PC-3 (cell line): ENCODE data around the gene R3HDM2. TPM values are rescaled to one million over a fixed set of nuclear protein-coding genes. Genes with fewer than 3 reads are reported as not detected.

Experiments used
- ATAC-seq: fragments of 200-7000 bp; cut with Tn5 transposase; 2 replicates; pipeline ENCODE4 v1.9.1; 2020; ENCODE audit warnings: mild to moderate bottlenecking, moderate library complexity
- BruUV-seq: library from RNA; stranded (reverse); fragments of 400-500 nt; replicated peaks from 2 replicates; lab custom pipeline; 2021; lab: Mats Ljungman, UMichigan
- CTCF ChIA-PET: fragments of 300-600 bp; sonication (Branson Sonifier 250); formaldehyde crosslinking; loops from one replicate; lab custom pipeline; 2022; ENCODE audit warnings: antibody characterized with exemption; lab: Charles Lee
- POLR2A ChIA-PET: fragments of 300-600 bp; sonication (Branson Sonifier 250); formaldehyde crosslinking; loops from one replicate; lab custom pipeline; 2022; ENCODE audit warnings: antibody characterized with exemption; ENCODE audit not compliant: unreplicated experiment; lab: Charles Lee
- DNase-seq: peaks from one replicate; pipeline ENCODE4 v3.0.0-alpha.2; 2015
- H2AFZ ChIP-seq: fragments of 300-600 bp; sonication (generic); 2 replicates; pipeline ENCODE4 v1.6.0; 2016; ENCODE audit warnings: antibody characterized with exemption, low read length
- H3F3A ChIP-seq: fragments of 300-600 bp; sonication (generic); one replicate; pipeline ENCODE4 v1.6.0; 2017; ENCODE audit warnings: antibody characterized with exemption, low read length, control low read depth, mild to moderate bottlenecking; ENCODE audit not compliant: unreplicated experiment
- H3K27ac ChIP-seq: fragments of 300-600 bp; sonication (generic); 2 replicates; pipeline ENCODE4 v1.5.1; 2016; ENCODE audit warnings: mild to moderate bottlenecking, low read length
- H3K27me3 ChIP-seq: fragments of 300-600 bp; sonication (generic); 2 replicates; pipeline ENCODE4 v1.6.1; 2016; ENCODE audit warnings: low read length, mixed read lengths
- H3K36me3 ChIP-seq: fragments of 300-600 bp; sonication (generic); 2 replicates; pipeline ENCODE4 v1.6.1; 2016; ENCODE audit warnings: low read depth, mixed run types, low read length, mixed read lengths
- H3K4me1 ChIP-seq: fragments of 300-600 bp; sonication (generic); 2 replicates; pipeline ENCODE4 v1.5.1; 2016; ENCODE audit warnings: low read length; ENCODE audit not compliant: insufficient read depth
- H3K4me2 ChIP-seq: fragments of 300-600 bp; sonication (generic); 2 replicates; pipeline ENCODE4 v1.6.0; 2016; ENCODE audit warnings: low read length
- H3K4me3 ChIP-seq: fragments of 300-600 bp; sonication (generic); 2 replicates; pipeline ENCODE4 v1.5.1; 2016; ENCODE audit warnings: mild to moderate bottlenecking, low read length, mixed read lengths
- H3K79me2 ChIP-seq: fragments of 300-600 bp; sonication (generic); 2 replicates; pipeline ENCODE4 v1.6.1; 2017; ENCODE audit warnings: low read length, mixed read lengths
- H3K9ac ChIP-seq: fragments of 300-600 bp; sonication (generic); 2 replicates; pipeline ENCODE4 v1.6.0; 2016; ENCODE audit warnings: mild to moderate bottlenecking, low read length
- H3K9me2 ChIP-seq: fragments of 300-600 bp; sonication (generic); replicated peaks from 2 replicates; pipeline ENCODE4 v1.6.1; 2016; ENCODE audit warnings: mixed run types, low read length, mixed read lengths
- H3K9me3 ChIP-seq: fragments of 300-600 bp; sonication (generic); 2 replicates; pipeline ENCODE4 v1.6.1; 2016; ENCODE audit warnings: low read length, mixed read lengths
- H4K20me1 ChIP-seq: fragments of 300-600 bp; sonication (generic); 2 replicates; pipeline ENCODE4 v1.6.1; 2016; ENCODE audit warnings: low read length, mixed read lengths
- EZH2 ChIP-seq: fragments of 300-600 bp; sonication (generic); IDR thresholded peaks from one replicate; pipeline ENCODE4 v1.6.1; 2017; ENCODE audit warnings: antibody characterized with exemption, mild to moderate bottlenecking, low read length; ENCODE audit not compliant: unreplicated experiment
- EZH2phosphoT487 ChIP-seq: fragments of 300-600 bp; sonication (generic); IDR thresholded peaks from 2 replicates; pipeline ENCODE4 v1.6.1; 2018; ENCODE audit warnings: mild to moderate bottlenecking, antibody characterized with exemption, low read length, borderline replicate concordance
- intact Hi-C: fragments of 100-400 bp; cut with micrococcal nuclease; formaldehyde crosslinking; loops from 2 replicates; pipeline ENCODE4 v1.9.0; 2023
- total RNA-seq: library from RNA; depleted of rRNA; stranded (reverse); fragments of >200 nt; gene quantifications from 2 replicates; pipeline ENCODE4 v1.2.3, GENCODE V29; 2014
- TF ChIP-seq, protein P1 (sequence below): fragments of 300-600 bp; sonication (generic); conservative IDR thresholded peaks from 2 replicates; pipeline ENCODE4 v1.5.1; 2017; ENCODE audit warnings: antibody characterized with exemption, low read depth, mild to moderate bottlenecking, low read length

R3HDM2 gene
- total RNA-seq, 1 experiment from 2014 or later: 14.0 TPM

DNA sequence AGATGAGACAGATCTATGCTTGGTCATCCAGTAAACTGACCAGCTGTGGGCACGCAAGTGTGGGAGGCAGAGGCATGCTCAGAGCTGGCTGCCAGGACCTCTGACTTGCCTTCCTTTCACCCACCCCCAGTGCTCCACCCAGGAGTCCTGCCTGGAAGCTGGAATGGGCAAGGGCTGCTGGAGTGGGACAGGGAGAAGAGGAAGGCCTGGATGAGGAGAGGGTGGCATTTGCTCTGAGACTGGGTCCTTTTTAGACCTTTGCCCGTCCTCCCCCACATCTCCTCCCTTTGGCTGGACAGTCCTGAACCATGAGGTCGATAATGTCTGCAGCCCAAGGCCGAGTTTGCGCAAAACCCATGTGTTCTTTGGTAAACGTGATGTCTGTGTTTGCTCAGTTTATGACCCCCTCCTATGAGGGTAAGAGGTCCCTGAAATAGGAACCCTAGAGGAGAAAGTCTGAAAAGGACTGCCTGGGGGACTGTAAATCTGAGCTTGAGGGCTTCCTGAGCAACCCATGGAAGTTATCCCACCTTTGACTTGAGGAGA, 20.5 kb upstream of the R3HDM2 start:
- H4K20me1 ChIP-seq: no peaks in the 10 kb centered on the region
- H3K27me3 ChIP-seq: no peaks in the 10 kb centered on the region
- CTCF ChIA-PET: interaction anchor here (2.7 kb wide), 1 partner anchor 142 kb away, joined by 75 read pairs; no protein-coding TSS in a partner anchor
- TF ChIP-seq EZH2phosphoT487 (no peak), EZH2 (no peak)
- TF ChIP-seq, protein P1, sequence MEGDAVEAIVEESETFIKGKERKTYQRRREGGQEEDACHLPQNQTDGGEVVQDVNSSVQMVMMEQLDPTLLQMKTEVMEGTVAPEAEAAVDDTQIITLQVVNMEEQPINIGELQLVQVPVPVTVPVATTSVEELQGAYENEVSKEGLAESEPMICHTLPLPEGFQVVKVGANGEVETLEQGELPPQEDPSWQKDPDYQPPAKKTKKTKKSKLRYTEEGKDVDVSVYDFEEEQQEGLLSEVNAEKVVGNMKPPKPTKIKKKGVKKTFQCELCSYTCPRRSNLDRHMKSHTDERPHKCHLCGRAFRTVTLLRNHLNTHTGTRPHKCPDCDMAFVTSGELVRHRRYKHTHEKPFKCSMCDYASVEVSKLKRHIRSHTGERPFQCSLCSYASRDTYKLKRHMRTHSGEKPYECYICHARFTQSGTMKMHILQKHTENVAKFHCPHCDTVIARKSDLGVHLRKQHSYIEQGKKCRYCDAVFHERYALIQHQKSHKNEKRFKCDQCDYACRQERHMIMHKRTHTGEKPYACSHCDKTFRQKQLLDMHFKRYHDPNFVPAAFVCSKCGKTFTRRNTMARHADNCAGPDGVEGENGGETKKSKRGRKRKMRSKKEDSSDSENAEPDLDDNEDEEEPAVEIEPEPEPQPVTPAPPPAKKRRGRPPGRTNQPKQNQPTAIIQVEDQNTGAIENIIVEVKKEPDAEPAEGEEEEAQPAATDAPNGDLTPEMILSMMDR: no peak
- H3K4me1 ChIP-seq: peaks cover 18% of the 10 kb centered on the region
- H3K27ac ChIP-seq: no peak overlapping the region
- POLR2A ChIA-PET: no interaction called here
- intact Hi-C loops: no loop called here
- no peaks in the 10 kb centered on the region for H3F3A ChIP-seq
- H3K9ac ChIP-seq: no peak overlapping the region
- H3K4me3 ChIP-seq: no peak overlapping the region
- H3K79me2 ChIP-seq: no peaks in the 10 kb centered on the region
- H3K36me3 ChIP-seq: no peaks in the 10 kb centered on the region
- BruUV-seq: no TSS peak
- no peak for DNase-seq
- no peaks in the 10 kb centered on the region for H3K9me2 ChIP-seq
- no peak overlapping the region for H3K4me2 ChIP-seq
- ATAC-seq: no peak
- H2AFZ ChIP-seq: no peak overlapping the region
- H3K9me3 ChIP-seq: no peaks in the 10 kb centered on the region

DNA sequence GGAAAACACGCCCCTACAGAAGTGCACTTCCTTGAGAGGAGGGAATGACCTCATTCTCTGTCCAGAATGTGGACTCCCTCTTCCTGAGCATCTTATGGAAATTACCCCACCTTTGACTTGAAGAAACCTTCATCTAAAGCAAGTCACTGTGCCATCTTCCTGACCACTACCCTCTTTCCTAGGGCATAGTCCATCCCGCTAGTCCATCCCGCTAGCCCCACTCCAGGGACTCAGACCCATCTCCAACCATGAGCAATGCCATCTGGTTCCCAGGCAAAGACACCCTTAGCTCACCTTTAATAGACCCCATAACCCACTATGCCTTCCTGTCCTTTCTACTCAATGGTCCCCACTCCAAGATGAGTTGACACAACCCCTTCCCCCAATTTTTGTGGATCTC, 19.2 kb upstream of the R3HDM2 start:
- ChIA-PET CTCF (no interaction called here), POLR2A (no interaction called here)
- no peak for TF ChIP-seq EZH2phosphoT487
- peaks cover 18% of the 10 kb centered on the region for H3K4me1 ChIP-seq
- no peak overlapping the region for H3K27ac ChIP-seq
- no peaks in the 10 kb centered on the region for H3K9me3 ChIP-seq
- no peaks in the 10 kb centered on the region for H3K9me2 ChIP-seq
- no peaks in the 10 kb centered on the region for H4K20me1 ChIP-seq
- no peak for ATAC-seq
- H3K27me3 ChIP-seq: no peaks in the 10 kb centered on the region
- H2AFZ ChIP-seq: no peak overlapping the region
- H3K36me3 ChIP-seq: no peaks in the 10 kb centered on the region
- H3K4me3 ChIP-seq: no peak overlapping the region
- H3K9ac ChIP-seq: no peak overlapping the region
- no peaks in the 10 kb centered on the region for H3F3A ChIP-seq
- H3K79me2 ChIP-seq: no peaks in the 10 kb centered on the region
- intact Hi-C loops: no loop called here
- no peak for DNase-seq
- no TSS peak for BruUV-seq
- no peak overlapping the region for H3K4me2 ChIP-seq

DNA sequence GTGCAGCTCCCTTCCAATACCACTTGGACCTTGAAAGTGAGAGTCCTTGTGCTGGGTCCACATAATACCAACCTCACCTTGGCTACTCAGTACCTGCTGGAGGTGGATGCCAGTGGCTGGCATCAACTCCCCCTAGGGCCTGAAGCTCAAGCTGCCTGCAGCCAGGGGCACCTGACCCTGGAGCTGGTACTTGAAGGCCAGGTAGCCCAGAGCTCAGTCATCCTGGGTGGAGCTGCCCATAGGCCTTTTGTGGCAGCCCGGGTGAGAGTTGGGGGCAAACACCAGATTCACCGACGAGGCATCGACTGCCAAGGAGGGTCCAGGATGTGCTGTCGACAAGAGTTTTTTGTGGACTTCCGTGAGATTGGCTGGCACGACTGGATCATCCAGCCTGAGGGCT, 18.5 kb upstream of the R3HDM2 start:
- Histone ChIP-seq H2AFZ (no peak overlapping the region), H3K4me1 (peaks cover 18% of the 10 kb centered on the region), H3K4me2 (no peak overlapping the region), H3K79me2 (no peaks in the 10 kb centered on the region), H4K20me1 (no peaks in the 10 kb centered on the region), H3K27ac (no peak overlapping the region), H3K9me3 (no peaks in the 10 kb centered on the region), H3K27me3 (no peaks in the 10 kb centered on the region), H3K9me2 (no peaks in the 10 kb centered on the region), H3K36me3 (no peaks in the 10 kb centered on the region), H3K9ac (no peak overlapping the region), H3F3A (no peaks in the 10 kb centered on the region), H3K4me3 (no peak overlapping the region)
- ChIA-PET POLR2A (no interaction called here), CTCF (interaction anchor here (1.5 kb wide), 1 partner anchor 9 kb away, joined by 4 read pairs; no protein-coding TSS in a partner anchor)
- DNase-seq (no peak), ATAC-seq (no peak)
- no TSS peak for BruUV-seq
- intact Hi-C loops: no loop called here
- no peak for TF ChIP-seq EZH2phosphoT487
- TF ChIP-seq EZH2: no peak
- TF ChIP-seq, protein P1: no peak
